Stimulated activated CD8-positive, alpha-beta memory T cell treated with anti-CD3 and anti-CD28 coated beads, Interleukin-4, amount 100 ng/mL, for 48 hours (primary cell): Measurements from ENCODE around the gene HTR3A.

Experiments
- DNase-seq: peaks from one replicate; pipeline ENCODE4 v3.0.0-alpha.2; 2020

Gene HTR3A

GRCh38 chr11:114025329-114025907 is 50.5 kb downstream of the HTR3A start:
- no peak for DNase-seq

- peak; percentile 31 for DNase-seq
Measured at GRCh38 chr11:114026355-114026754, 51.4 kb downstream of the HTR3A start.

- DNase-seq: no peak
Measured at GRCh38 chr11:114027391-114027790, 52.5 kb downstream of the HTR3A start.

GRCh38 chr11:114027926-114028325 is 53.0 kb downstream of the HTR3A start:
- DNase-seq: no peak

GRCh38 chr11:114031246-114031966 is 56.5 kb downstream of the HTR3A start:
- no peak for DNase-seq

- DNase-seq: no peak
Measured at GRCh38 chr11:114031967-114032320, 57.0 kb downstream of the HTR3A start.

- DNase-seq: no peak
Measured at GRCh38 chr11:114033066-114033465, 58.2 kb downstream of the HTR3A start.

GRCh38 chr11:114033572-114033971 is 58.7 kb downstream of the HTR3A start:
- DNase-seq: no peak

GRCh38 chr11:114034956-114035355 is 60.0 kb downstream of the HTR3A start:
- no peak for DNase-seq

- peak; percentile 70 for DNase-seq
Measured at GRCh38 chr11:114036147-114036811, 61.4 kb downstream of the HTR3A start.

- no peak for DNase-seq
Measured at GRCh38 chr11:114036958-114037357, 62.0 kb downstream of the HTR3A start.

- DNase-seq: no peak
Measured at GRCh38 chr11:114039551-114039950, 64.6 kb downstream of the HTR3A start.
